Bone marrow (tissue), 2 donors: ENCODE data around the gene DGKE.

Experiments used
- DNase-seq, 2 donors: peaks; one replicate each; lab custom pipeline; 2025; lab: John Stamatoyannopoulos, UW

DGKE gene

GRCh38 chr17:56890906-56891674 is 57.1 kb downstream of the DGKE start:
- no peak for DNase-seq

DNA sequence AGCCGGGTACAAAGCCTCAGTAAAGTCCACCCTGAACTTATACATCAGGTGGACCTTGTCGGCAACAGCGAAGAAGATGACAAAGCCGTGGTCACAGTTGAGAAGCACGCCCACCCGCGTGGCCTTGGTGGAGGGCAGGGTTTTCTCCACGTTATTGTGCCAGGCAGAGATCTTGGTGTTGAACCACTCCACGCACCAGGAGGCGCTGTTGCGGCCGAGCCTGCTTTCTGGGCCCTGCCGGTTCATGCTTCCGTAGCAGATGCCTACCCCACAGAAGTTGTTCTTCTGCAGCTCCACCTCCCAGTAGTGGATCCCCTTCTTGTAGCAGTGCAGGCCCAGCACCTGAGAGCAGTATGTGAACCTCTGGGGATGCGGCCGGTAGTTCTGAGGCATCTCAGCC is 57.8 kb downstream of the DGKE start:
- DNase-seq: no peak

GRCh38 chr17:56892333-56892732 is 58.4 kb downstream of the DGKE start:
- DNase-seq: no peak

DNA sequence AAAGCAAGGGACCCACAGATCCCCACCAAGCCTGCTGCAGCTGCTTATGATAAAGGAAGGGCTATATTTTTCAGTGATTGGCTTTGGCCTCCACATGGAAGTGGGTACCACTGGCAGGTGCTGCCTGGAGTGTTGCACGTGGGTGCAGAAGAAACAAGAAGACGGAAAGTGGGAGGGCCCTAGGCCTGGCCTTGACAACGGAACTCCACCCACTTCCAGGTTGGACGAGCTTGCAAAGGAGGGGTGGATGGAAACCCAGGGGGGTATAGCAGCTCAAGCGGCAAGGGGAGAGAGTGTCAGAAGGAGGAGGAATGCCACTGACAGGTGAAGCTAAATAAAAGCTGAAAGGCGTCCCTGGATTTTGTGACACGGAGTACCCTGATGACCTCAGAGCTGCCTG is 59.6 kb downstream of the DGKE start:
- DNase-seq: no peak

GRCh38 chr17:56894859-56895455 is 61.0 kb downstream of the DGKE start:
- DNase-seq: no peak

DNA sequence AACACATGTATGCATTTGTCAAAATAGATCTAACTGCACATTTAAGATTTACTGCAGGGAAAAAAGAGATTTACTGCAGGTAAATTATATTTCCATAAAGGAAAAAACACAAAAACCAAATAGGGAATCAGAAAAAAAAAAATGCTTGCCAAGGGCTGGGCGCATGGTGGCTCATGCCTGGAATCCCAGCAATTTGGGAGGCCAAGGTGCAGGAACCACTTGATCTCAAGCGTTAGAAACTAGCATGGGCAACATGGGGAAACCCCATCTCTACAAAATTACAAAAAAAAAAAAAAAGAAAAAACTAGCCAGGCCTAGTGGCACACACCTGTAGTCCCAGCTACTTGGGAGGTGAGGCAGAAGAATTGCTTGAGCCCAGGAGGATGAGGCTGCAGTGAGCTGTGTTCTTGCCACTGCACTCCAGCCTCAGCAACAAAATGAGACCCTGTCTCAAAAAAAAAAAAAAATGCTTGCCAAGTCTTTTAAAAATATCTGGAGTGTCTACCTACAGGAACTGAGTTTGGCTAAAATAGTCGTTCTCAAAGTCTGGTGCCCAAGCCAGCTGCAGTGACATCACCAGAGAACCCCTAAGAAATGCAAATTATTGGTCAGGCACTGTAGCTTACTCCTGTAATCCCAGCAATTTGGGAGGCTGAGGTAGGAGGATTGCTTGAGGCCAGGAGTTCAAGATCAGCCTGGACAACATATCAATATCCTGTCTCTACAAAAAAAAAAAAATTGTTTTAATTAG is 62.4 kb downstream of the DGKE start:
- DNase-seq: no peak

DNA sequence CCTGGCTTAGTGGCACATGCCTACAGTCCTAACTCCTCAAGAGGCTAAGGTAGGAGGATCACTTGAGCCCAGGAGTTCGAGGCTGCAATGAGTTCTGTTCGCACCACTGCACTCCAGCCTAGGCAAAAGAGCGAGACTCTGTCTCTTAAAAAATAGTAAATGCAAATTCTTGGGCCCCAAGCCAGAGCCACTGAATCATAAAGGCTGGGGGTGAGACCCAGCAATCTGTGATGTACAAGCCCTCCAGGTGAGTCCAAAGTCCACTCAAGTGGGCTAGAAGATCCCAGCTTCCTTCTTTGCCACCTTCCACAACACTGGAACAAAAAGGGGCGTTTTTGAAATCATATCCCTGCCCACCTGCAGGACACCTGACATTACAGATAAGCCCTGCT is 63.0 kb downstream of the DGKE start:
- DNase-seq: no peak

DNA sequence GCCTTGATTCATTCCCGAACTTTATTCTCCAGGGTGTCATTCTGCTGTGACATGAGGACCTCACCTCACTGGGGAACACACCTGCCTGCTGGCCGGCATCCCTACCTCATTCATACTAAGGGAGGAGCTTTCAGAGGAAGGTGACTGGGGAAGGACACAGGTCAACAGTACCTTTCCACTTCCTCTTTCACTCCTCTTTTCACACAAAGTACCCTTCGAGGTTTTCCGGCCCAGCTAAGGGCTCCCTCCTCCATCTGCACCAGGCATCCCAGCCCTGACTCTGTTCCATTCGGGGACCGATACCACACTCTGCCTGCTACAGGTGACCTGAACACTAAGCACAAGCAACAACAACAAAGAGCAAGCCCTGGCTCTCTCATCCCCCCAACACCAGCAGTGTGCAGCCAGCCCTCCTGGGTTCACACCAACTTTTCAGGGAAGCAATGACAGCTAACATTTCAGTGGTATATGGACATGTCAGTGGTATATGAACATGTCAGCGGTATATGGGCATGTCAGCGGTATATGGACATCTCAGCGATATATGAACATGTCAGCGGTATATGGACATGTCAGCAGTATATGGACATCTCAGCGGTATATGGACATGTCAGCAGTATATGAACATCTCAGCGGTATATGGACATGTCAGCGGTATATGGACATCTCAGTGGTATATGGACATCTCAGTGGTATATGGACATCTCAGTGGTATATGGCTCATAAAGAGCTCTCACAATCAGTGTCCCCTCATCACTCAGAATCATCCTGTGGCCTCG is 63.9 kb downstream of the DGKE start:
- DNase-seq: no peak

GRCh38 chr17:56898874-56899273 is 64.9 kb downstream of the DGKE start:
- DNase-seq: no peak

DNA sequence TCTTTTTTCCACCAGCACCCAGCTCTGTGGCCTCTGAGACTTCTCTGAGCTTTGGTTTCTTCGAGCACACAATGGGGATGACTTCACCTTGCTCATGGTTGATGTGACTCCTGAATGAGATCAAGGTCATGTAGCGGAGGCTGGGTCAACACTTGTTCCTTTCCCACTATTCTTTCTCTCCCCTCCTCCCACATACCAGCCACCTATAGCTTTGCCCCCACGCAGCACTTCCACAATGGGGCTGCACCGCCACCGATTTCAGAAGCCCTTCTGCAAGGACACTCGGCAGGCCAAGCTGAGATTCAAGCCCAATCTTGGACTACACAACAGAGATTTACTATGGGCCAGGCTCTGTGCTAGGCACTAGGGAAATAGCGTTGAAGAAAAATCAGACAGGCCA is 65.5 kb downstream of the DGKE start:
- DNase-seq: no peak

DNA sequence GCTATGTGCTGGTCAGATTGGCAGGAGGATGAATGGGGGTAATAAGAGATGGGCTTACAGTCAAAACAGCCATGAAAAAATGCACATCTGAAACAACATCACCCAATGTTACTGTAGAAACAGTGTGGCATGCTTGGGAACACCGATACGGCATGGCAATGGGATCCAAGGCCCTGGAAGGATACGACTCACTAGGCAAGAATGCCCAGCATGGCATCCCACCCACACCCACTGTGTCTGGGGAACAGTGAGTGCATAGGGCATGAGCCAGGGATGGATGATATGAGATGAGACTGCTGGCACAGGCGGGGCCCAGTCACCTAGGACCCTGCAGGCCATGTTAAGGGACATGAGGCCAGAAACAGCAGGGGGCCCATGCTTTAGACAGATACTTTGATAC is 68.4 kb downstream of the DGKE start:
- no peak for DNase-seq

- DNase-seq: no peak
Measured at GRCh38 chr17:56903560-56903959, 69.6 kb downstream of the DGKE start.

- peak; percentile 20 to 50 for DNase-seq
Measured at GRCh38 chr17:56908001-56908542, 74.1 kb downstream of the DGKE start.

- DNase-seq: no peak
Measured at GRCh38 chr17:56909742-56910508, 76.0 kb downstream of the DGKE start.

DNA sequence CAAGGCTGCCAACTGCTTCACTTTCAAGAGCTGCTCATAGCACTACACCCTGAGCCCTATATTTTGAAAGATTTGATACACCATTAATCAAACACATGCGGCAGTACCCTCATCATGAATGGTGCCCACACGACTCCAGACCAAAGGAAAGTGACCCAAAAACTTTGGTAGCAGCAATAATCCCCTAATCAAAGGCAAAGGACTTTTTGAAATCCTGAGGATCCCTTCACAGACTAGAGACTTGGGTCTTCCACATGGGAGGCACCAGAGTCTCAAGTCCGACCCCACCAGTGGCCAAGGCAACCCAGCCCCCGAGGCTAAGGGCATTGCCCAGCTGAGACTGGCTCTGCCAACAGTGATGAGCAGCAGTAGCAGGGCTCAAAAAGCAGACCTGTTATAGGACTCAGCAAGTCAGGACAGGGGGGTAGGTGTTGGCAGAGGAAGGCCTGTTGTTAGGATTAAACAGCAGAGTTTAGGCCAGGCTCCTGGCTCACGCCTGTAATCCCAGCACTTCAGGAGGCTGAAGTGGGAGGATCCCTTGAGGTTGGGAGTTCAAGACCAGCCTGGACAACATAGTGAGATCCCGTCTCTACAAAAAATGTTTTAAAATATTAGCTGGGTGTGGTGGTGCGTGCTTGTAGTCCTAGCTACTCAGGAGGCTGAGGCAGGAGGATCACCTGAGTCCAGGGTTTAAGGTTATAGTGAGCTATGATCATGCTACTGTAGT is 76.7 kb downstream of the DGKE start:
- DNase-seq: no peak

- DNase-seq: no peak
Measured at GRCh38 chr17:56912105-56912999, 78.4 kb downstream of the DGKE start.

GRCh38 chr17:56913000-56913311 is 79.0 kb downstream of the DGKE start:
- DNase-seq: no peak

DNA sequence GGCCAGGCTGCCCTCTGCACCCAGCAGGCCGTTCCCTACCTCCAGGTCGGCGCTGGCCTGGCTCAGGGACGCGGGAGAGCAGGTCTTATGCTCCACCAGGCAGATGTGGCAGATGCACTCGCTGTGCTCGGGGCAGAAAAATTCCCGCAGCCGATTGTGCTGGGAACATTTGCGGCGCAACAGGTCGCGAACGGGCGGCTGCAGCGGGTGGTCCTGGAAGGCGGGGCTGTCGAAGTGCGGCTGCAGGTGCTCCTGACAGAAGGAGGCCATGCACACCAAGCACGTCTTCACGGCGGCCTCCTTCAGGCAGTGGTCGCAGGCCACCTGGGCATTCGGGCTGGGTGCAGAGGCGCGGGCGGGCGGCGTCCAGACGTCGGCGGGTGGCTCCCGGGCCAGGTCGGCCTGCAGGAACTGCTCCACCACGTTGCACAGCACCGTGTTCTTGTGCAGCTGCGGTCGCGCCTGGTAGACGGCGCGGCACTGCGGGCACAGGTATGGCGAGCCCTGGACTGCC is 79.5 kb downstream of the DGKE start:
- DNase-seq: no peak

GRCh38 chr17:56913867-56914580 is 80.1 kb downstream of the DGKE start, which contains the start of gene TRIM25:
TSS of gene TRIM25 (minus strand) at chr17:56914049. CDS start at chr17:56913988, 61 bp downstream.
- peak; percentile 83 to 86 for DNase-seq
